DND-41 (cell line): Measurements from ENCODE around the gene NKPD1.

ENCODE experiments used
- EZH2 ChIP-seq: IDR thresholded peaks from 3 replicates; pipeline ENCODE4 v1.6.1; 2012; ENCODE audit warnings: borderline replicate concordance, low read depth, mild to moderate bottlenecking, moderate library complexity, low read length, inconsistent platforms; ENCODE audit not compliant: severe bottlenecking
- TF ChIP-seq, protein P1 (sequence below): IDR thresholded peaks from 2 replicates; pipeline ENCODE4 v1.5.1; 2012; ENCODE audit warnings: borderline replicate concordance, low read length, moderate library complexity, mild to moderate bottlenecking; ENCODE audit not compliant: poor library complexity, severe bottlenecking; ENCODE audit errors: extremely low read depth

DNA sequence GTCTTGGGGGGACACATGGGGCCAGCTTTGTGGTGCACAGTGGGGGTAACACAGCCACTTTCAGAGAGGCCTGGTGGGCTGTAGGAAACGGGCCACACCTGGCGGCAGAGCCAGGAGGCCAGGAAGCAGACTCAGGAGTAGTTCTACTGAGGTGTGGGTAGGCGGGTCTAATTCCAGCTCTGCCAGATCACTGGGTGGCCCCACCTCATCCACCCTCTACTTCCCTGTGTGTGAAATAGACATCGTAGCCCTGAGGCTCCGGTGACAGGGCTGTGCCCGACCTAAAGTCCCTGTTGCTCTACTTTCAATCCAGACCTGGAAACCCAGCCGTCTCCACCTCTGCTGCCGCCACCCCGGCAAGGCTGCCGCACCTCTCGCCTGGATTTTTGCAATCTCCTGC, 4.0 kb downstream of the NKPD1 start:
- TF ChIP-seq, protein P1, sequence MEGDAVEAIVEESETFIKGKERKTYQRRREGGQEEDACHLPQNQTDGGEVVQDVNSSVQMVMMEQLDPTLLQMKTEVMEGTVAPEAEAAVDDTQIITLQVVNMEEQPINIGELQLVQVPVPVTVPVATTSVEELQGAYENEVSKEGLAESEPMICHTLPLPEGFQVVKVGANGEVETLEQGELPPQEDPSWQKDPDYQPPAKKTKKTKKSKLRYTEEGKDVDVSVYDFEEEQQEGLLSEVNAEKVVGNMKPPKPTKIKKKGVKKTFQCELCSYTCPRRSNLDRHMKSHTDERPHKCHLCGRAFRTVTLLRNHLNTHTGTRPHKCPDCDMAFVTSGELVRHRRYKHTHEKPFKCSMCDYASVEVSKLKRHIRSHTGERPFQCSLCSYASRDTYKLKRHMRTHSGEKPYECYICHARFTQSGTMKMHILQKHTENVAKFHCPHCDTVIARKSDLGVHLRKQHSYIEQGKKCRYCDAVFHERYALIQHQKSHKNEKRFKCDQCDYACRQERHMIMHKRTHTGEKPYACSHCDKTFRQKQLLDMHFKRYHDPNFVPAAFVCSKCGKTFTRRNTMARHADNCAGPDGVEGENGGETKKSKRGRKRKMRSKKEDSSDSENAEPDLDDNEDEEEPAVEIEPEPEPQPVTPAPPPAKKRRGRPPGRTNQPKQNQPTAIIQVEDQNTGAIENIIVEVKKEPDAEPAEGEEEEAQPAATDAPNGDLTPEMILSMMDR: no peak
- no peak for TF ChIP-seq EZH2
